Endothelial cell of umbilical vein (primary cell): Measurements from ENCODE around the gene BCL2.

ENCODE experiments used
- CTCF ChIP-seq, 2 donors: IDR thresholded peaks; 1 replicate in 1 of 2; 2 replicates in 1 of 2; pipeline ENCODE4 v1.5.1; 2011; ENCODE audit warnings: low read length in 2 of 2, mild to moderate bottlenecking in 2 of 2, moderate library complexity in 2 of 2, control low read depth in 1 of 2, inconsistent platforms in 1 of 2, low read depth in 1 of 2; ENCODE audit not compliant: insufficient read depth in 1 of 2; ENCODE audit errors: extremely low read depth in 1 of 2
- GATA2 ChIP-seq: IDR thresholded peaks from 2 replicates; pipeline ENCODE4 v1.7.0; 2011; ENCODE audit warnings: low read depth, mild to moderate bottlenecking, moderate library complexity, mixed read lengths, low read length; ENCODE audit not compliant: insufficient read length, insufficient read depth
- MAX ChIP-seq: IDR thresholded peaks from 2 replicates; pipeline ENCODE4 v1.6.1; 2011; ENCODE audit not compliant: insufficient read depth, insufficient read length
- POLR2AphosphoS5 ChIP-seq: IDR thresholded peaks from 2 replicates; pipeline ENCODE4 v1.6.1; 2012; ENCODE audit warnings: low read depth, mild to moderate bottlenecking, control low read depth, low read length, moderate library complexity; ENCODE audit not compliant: insufficient read depth

GRCh38 chr18:63365876-63366212 is 46.3 kb upstream of the BCL2 start:
- no peak for TF ChIP-seq CTCF (IDR thresholded peaks at IDR 0.05; ENCODE audit: extremely low read depth in 1 of 2, insufficient read depth in 1 of 2, low read depth in 1 of 2, low read length in 2 of 2)
- TF ChIP-seq POLR2AphosphoS5: no peak
- TF ChIP-seq GATA2: no peak
- no peak for TF ChIP-seq MAX
